Activated T-cell treated with anti-CD3 and anti-CD28 coated beads for 1 hour (primary cell): ENCODE data around the gene DFFA.
"Not testable (repeated sequence)": the region's sequence is repeated elsewhere in the genome, so short reads cannot be mapped to it uniquely, and the experiment has no call there.

ENCODE experiments used
- DNase-seq: peaks from one replicate; pipeline ENCODE4 v3.0.0-alpha.2; 2020; ENCODE audit warnings: low read depth

Gene DFFA

DNA sequence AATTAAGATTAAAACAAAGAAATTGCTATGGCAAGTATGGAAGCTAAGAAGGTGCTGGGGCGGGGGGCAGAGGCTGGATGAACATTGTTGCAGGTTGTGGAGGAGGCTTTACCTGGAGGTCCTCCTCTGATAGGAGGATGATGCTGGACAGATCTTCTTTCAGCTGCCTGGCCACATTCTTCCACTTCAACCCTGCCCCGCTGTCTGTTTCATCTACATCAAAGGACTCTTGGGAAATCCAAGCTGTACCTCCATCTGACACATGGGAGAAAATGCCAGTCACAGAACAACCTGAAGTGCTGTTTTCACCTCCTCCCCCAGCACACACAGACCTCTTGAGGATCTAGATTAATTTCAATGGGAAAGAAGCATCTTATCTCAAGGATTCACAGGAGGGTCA lies 5.3 kb downstream of the DFFA start:
- DNase-seq: no peak

DNA sequence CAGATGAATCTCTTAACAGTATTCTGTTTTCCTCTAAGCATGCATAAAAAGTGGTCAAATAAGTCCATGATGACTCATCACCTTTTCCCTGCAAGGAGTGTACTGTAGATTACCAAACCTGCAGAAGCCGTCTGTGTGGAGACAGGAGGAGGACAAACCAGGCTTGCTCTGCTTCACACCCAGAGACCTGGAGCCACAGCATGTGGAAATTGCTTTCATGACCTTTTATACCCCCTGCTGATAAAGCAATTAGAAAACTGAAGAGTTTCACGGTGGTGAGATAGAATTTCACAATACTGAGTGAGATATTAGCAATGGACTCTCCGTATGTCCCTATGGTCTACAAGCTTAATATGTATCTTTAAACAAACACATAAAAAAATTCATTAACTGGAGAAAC lies 13.1 kb downstream of the DFFA start:
- DNase-seq: no peak

DNA sequence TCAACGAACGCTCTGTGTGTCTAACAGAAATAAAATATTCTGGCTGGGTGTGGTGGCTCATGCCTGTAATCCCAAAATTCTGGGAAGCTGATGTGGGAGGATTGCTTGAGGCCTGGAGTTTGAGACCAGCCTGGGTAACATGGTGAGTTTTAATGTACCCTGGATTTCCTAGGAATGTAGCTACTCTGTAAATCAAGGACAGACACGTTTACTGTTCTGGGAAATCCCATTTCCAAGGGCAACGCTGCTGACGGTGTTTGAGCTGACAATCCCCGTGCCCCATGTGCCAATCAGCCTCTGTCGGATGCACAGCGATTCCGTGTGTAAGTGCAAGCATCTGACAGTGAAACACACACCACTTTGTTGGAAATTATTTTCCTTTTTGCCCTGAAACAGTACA lies 14.5 kb downstream of the DFFA start:
- no peak for DNase-seq

DNA sequence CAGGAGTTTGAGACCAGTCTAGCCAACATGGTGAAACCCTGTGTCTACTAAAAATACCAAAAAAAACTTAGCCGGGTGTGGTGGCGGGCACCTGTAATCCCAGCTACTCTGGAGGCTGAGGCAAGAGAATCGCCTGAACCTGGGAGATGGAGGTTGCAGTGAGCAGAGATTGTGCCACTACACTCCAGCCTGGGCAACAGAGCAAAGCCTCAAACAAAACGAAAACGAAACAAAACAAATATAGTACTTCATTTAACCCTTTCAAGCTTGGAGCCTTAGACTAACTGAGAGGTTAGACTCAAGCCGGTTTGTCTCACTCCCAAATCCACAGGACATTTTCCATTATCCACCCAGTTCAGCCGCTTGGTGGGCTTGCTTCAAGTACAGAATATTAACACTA lies 14.9 kb downstream of the DFFA start:
- not testable (repeated sequence) for DNase-seq

DNA sequence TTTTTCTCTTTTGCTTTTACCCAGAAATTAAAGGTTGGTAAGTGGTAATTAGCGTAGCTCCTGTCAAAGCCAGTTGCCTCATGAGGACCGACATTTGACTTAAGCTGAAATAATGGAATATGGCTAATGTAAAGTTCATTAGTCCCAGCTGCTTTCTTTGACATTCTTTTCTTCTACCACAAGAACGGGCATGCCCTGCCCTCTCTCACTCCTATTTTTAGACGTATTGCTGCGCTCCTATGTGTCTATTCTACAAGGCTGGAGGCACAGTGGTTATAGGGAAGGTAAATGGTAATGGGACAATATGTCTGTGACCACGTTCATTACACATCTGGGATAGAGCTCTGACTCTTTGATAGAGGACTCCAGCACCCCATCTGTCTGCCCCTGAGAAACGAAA lies 15.7 kb downstream of the DFFA start:
- DNase-seq: no peak

DNA sequence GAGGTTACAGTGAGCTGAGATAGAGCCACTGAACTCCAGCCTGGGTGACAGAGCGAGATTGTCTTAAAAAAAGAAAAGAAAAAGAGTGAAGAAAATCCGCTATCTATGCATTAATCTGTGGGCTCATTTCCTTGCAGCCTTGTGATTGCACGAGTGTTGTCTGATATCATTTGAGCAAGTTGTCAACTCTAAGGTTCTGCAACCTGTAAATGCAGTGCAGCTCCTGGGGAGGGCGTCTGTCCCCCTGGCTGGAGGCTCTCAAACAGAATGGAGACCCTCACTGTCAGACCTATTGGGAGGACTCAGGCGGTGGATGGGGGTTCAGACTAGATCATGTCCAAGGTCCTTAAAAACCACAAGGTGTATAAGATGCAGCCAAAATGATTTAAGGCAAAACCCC lies 16.3 kb downstream of the DFFA start:
- DNase-seq: no peak

DNA sequence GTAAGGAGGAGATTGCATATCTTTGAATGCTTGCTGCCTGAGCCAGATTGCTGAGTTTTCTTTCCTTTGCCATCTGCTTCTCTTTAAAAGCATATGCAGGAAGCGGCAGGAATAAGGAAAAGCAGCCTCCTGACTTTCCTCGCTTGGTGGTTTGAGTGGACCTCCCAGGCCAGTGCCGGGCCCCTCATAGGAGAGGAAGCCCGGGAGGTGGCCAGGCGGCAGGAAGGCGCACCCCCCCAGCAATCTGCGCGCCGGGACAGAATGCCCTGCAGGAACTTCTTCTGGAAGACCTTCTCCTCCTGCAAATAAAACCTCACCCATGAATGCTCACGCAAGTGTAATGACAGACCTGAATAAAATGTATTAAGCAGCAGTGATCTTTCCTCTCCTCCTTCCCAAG lies 21.0 kb downstream of the DFFA start:
- DNase-seq: no peak

DNA sequence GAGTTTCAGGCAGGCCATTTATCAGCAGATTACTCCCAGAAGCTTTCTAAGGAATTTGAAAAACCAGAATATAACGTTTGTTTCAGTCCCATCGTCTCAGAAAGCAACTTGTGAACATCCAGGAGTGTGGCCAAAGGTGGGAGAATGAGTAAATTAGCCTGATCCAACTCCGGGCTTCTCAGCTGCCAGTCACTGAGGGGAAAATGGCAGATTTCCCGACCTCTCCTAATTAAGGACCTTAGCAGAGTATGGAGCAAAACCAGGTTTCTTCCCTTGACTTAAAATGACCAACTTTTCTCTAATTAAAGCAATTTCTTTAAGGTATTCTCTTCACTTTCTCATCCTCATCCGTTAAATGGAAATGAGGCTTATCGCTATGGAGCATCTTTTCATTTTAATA lies 21.5 kb downstream of the DFFA start:
- DNase-seq: no peak

DNA sequence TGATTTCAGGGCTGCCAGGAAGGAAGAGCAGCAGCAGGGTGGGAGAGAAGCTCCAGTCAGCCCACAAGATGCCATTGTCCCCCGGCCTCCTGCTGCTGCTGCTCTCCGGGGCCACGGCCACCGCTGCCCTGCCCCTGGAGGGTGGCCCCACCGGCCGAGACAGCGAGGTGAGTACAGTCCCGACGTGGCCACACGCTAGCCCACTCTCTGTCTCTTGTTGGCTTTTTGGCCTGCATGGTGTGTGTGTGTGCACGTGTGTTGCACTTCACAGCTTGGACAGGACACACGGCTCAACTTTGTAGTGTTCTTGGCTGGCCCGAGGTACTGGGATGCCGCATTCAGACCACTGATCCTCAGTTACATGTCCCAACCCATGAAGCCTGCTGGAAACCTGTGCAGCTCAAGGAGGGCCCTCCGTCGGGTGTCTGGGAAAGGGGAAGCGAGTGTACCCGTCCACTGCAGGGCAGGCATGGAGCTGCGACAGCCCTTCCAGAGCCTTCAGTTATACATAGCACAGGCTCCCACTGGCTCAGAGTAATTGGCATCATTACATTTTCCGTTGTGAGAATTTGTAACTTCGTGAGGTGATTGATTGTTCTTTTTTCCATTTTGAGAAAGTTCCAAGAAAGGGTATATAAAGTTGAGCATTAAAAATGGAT lies 22.0 kb downstream of the DFFA start:
- no peak for DNase-seq

DNA sequence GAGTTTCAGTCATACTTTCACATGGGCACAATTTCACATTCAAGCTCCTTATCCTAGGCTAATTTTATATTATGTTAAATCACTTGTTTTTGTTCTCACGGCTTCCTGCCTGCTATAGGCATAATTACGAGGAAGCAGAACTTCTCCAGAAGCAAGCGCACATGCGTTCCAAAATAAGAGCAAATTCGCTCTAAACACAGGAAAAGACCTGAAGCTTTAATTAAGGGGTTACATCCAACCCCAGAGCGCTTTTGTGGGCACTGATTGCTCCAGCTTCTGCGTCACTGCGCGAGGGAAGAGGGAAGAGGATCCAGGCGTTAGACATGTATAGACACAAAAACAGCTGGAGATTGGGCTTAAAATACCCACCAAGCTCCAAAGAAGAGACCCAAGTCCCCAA lies 22.6 kb downstream of the DFFA start, which contains the start of gene CORT:
TSS of gene CORT (plus strand) at position 281 of the 400 bp plus-strand sequence. CDS start 193 bp downstream, outside the sequence.
- no peak for DNase-seq

DNA sequence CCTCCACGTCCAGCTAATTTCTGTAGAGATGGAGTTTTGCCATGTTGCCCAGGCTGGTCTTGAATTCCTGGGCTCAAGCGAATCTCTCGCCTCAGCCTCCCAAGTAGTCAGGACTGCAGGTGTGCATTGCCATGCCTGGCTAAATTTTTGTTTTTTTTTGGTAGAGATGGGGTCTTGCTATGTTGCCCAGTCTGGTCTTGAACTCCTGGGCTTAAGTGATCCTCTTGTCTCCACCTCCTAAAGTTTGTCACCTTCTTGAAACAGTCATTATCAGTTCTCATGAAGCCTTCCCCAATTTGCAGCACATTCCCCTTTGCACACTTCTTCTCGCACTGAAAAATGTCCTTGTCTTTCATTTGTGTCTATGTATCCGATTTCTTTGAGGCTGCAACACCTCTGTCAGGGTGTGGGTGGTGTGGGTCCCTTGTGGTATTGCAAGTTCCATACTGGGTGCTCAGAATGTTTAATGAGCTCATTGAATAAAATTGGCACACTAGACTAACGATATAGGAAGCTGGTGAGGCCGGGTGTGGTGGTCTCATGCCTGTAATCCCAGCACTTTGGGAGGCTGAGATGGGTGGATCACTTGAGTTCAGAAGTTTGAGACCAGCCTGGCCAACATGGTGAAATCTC lies 25.4 kb downstream of the DFFA start:
- no peak for DNase-seq

DNA sequence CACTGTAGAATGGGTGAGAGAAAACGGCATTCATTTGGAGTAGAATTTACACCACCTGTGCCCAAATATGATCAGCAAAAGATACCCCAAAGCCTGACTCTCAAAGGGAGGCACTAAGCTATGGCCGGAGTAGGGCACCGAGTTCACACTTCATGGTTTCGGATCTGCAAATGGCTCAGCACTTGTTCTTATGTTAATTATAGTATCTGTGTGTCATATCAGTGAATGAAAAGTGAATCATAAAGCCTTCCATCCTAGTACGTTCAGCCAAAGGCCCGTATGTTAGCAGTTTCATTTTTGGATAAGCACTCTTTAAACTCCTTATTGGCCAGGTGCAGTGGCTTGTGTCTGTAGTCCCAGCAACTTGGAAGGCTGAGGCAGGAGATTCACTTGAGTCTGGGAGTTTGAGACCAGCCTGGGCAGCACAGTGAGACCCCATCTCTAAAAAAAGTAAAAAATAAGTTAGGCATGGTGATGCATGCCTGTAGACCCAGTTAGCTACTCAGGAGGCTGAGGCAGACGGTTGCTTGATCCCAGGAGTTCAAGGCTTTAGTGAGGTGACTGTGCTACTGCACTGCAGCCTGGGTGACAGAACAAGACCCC lies 27.4 kb downstream of the DFFA start:
- no peak for DNase-seq

DNA sequence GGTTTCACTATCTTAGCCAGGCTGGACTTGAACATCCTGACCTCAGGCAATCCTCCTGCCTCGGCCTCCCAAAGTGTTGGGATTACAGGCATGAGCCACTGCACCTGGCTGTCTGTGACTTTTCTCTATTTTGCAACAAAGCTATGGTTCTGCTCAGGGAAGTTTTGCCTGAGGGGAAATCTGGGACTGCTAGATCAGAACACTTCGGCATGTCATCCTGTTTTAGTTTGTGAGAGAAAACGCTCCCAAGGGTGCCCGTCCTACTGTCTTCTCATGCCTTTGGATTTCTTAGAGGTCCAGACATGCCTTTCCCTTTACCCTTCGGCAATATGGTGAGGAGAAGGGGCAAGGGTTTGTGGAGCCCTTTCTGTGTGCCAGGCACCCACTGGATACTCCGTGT lies 28.1 kb downstream of the DFFA start:
- no peak for DNase-seq

DNA sequence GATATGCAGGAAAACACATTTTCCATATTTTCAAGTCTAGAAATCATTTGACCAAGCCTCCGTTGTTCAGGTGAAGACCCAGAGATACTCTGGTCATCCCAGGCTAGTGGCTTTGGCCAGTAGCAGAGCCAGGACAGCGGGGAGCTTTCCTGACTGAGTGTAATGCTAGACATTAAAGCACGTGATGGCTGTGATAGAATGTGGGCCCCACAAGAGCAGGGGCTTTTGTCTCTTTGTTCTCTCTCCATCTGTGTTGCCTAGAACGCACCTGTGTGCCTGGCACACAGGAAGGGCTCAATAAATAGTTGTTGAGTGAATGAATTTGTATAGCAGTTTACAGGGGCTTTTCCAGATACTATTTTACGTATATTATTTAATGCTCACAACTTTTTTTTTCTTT lies 31.5 kb downstream of the DFFA start:
- no peak for DNase-seq

DNA sequence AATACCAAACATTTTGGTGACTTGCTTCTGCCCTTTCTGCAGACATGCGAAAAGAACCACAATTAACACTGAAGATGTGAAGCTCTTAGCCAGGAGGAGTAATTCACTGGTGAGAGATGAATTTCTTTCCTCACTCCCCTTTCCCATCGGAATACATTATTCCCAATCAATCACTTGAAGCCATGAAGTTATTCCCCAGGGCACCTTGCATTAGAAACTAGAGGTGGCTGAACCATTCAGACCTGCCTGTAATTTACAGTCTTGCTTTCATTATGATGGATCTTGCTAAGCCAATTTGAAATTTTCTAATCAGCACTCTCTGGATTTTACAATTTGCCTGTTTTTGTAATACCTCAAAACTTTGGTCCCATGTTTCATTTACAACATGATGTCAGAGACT lies 32.0 kb downstream of the DFFA start:
- no peak for DNase-seq

DNA sequence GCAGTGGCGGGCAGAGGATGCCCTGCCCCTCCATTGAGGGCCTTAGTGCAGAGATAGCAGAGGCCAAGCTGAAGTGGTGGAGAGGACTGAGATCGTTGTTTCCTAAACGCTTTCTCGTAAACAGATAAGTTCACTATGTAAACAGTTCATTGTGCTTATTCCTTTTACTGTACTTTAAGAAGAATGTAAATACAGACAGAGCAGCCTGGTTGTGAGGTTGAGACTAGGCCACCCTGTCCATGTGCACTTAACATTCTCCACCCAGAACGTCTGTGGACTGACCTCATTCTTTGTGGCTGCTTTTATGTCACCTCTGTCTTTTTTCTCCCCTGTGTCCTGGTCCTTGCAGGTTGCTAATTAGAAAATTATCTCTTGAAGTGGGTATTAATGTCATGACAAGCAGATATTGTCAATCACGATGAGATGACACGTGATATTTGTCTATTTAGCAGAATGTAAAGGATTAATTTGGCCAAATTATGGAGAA lies 33.6 kb downstream of the DFFA start:
- DNase-seq: no peak

DNA sequence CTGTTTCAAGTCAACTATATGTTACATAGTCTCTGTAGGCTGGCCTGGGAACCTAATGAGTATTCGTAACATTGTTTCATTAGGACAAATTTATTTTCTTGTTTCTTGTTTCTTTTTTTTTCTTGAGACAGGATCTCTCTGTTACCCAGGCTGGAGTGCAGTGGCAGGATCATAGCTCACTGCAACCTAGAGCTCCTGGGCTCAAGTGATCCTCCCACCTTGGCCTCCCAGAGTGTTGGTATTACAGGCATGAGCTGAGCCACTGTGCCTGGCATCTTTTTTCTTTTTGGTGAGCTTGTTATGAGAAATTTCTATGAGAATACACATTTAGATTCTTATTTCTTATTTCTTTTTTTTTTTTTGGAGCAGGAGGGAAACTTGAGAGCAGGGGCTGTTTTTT lies 35.3 kb downstream of the DFFA start:
- DNase-seq: no peak

DNA sequence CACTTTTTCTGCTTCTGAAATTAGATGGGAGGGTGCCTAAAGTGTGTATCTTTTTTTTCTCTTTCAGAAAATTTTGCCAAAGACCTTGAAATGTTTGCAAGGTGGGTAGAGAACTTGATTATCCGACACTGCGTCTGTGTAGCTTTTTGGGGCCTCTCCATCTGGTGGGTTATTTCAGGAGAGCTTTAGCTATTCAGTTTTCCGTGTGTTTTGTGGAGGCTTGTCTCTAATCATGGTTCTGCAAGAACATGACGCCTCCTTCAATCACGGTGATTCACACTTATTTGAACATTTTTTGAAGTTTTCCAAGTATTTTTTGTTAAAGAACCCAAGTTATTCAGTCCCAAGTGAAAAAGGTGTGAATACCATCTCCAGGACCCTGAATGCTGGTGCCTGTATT lies 37.7 kb downstream of the DFFA start:
- DNase-seq: no peak

DNA sequence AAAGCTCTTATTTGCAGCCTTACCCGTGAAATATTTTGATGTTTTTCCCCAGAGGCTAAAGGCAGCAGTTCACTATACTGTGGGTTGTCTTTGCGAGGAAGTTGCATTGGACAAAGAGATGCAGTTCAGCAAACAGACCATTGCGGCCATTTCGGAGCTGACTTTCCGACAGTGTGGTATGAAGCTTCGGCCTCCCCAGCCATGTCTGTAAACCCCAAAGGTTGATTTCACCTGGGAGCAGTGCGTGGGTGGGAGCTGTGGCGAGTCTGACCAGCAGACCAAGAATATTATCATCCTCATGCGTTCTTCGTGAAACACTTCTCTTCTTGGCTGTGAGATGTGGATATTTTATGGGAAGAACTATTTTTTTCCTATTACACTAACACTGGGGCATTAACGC lies 38.5 kb downstream of the DFFA start:
- DNase-seq: no peak

DNA sequence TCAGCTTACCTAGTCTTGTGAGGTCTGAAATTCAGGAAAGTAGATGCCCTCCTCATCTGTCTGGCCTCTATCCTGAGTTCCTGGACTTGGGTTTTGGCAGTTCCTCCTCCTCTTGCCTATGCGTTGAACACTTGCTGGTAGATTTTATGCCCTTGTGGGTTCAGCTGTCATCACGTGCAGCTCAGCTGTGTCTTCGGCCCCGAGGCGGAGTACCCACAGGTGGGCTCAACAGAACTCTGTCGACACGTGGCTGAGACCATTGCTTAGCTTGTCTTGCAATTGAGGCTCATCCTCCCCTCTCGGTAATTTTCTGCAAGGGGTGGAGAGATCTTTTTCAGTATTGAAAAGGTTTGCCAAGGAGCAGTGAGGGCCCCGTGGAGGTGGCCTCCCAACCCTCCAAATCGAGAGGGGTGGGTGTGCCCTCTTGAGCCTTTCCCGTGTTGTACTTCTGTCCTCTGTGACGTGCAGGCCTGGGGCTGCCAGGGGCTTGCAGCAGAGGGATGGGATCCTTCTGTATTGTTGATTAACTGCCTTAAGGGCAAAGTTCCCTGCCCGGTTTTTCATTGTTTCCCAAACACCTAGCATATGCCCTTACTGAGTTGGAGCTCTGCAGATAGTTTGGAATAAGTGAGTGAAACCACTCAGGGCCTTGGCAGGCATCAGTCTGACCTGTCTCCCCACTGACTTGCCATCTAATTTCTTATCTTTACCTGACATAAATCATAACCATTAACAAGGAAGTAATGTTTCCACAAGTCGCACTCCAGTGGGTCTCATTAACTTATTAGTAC lies 39.2 kb downstream of the DFFA start:
- no peak for DNase-seq

DNA sequence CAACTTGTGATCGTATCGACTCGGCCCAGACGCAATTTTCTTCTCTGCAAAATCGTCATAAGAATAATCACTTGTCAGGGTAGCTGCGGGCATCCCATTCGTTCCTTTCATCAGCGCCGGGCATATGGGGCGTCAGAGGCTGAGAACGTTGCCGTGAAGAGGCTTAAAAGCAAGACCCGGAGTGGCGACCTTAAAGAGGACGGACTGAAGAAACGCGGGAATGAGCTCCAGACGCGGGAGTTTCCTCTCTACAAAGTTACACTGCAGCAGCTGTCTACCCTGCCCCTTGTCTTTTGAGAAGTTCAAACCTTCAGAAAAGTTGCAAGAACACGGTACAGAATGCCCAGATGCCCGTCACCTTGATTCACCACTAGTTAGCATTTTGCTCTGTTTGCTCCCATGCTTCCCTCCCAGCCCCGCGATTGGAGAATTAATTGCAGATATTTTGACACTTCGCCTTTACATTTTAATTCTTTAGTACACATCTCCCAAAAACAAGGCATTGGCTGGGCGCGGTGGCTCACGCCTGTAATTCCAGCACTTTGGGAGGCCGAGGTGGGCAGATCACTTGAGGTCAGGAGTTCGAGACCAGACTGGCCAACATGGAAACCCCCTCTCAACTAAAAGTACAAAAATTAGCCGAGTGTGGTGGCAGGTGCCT lies 41.1 kb downstream of the DFFA start:
- no peak for DNase-seq
